Right lobe of liver (tissue), 6 donors: ENCODE measurements around the gene R3HCC1L. TPM values are rescaled to one million over a fixed set of nuclear protein-coding genes. Genes with fewer than 3 reads are reported as not detected.

Experiments used
- ATAC-seq, 4 donors: fragments of 200-7000 bp; cut with Tn5 transposase; one replicate each; pipeline ENCODE4 v1.9.1; 2020; ENCODE audit warnings: mild to moderate bottlenecking in 4 of 4, moderate library complexity in 4 of 4
- DNase-seq, 3 donors: peaks; one replicate each; pipeline ENCODE4 v3.0.0-alpha.2; 2020
- H3K27ac ChIP-seq, 3 donors: fragments of 200-600 bp; one replicate each; pipeline ENCODE4 v1.8.0; 2022
- H3K27me3 ChIP-seq, 2 donors: fragments of 200-600 bp; one replicate each; pipeline ENCODE4 v1.8.0; 2022
- H3K36me3 ChIP-seq, 4 donors: fragments of 200-600 bp; sonication (generic) in 1 of 4; one replicate each; pipeline versions ENCODE4 v1.5.1 to v1.8.0; 2017 to 2022; ENCODE audit warnings: control low read depth in 1 of 4
- H3K4me1 ChIP-seq, 4 donors: fragments of 200-600 bp; sonication (generic) in 1 of 4; one replicate each; pipeline versions ENCODE4 v1.5.1 to v1.8.0; 2017 to 2022; ENCODE audit warnings: control low read depth in 1 of 4
- H3K4me3 ChIP-seq, 3 donors: fragments of 200-600 bp; one replicate each; pipeline ENCODE4 v1.8.0; 2022
- H3K9me3 ChIP-seq, 4 donors: fragments of 200-600 bp; sonication (generic) in 1 of 4; one replicate each; pipeline versions ENCODE4 v1.5.1 to v1.8.0; 2017 to 2022; ENCODE audit warnings: control low read depth in 1 of 4
- CTCF ChIP-seq, 4 donors: fragments of 200-600 bp in 3 of 4; fragments of 450-650 bp in 1 of 4; IDR thresholded peaks; one replicate each; pipeline versions ENCODE4 v1.5.1 to v1.8.0; 2016 to 2022; ENCODE audit warnings: antibody characterized with exemption in 4 of 4, mild to moderate bottlenecking in 2 of 4
- POLR2A ChIP-seq: fragments of 450-650 bp; IDR thresholded peaks from one replicate; pipeline ENCODE4 v1.6.1; 2017; ENCODE audit warnings: antibody characterized with exemption, mild to moderate bottlenecking
- WGBS: methylation state at CpG from one replicate; pipeline ENCODE4 v1.1.6; 2018; ENCODE audit warnings: low coverage, low lambda C conversion rate; ENCODE audit not compliant: insufficient coverage; ENCODE audit errors: missing lambda C conversion rate; 5-methylcytosine and 5-hydroxymethylcytosine counted together
- intact Hi-C, 2 donors: fragments of 100-400 bp; cut with DNase I; formaldehyde crosslinking; loops; one replicate each; pipeline versions ENCODE4 v1.11.2 to v1.14.1; 2022
- total RNA-seq, 6 experiments: library from RNA; depleted of rRNA in 2 of 6; stranded (reverse); fragments of >200 nt in 2 of 6; fragmentation: NEBNext Ultra II Directional in 3 of 6; extraction: Animal tissue kit (Norgen Biotek cat#: 25700) in 3 of 6; gene quantifications; one replicate each; pipeline versions ENCODE4 v1.1.0 to v1.2.4, GENCODE V29; 2016 to 2023
- donor health status: DM: no; HTN: yes; CAD: no.
- donor health status: DM: no; HTN: no; CAD: no.
- donor health status: DM: no; HTN: no; CAD: no.
- donor health status: DM: no; HTN: yes; CAD: no.
- donor health status: DM: no; HTN: yes; CAD: no.

Gene R3HCC1L
- total RNA-seq, 6 experiments from 2014 or later = 5.0 to 6.5 (median 5.5) TPM

- 90% methylated on average over 5 of the region's 5 CpGs for WGBS
- Histone ChIP-seq H3K4me1 (no peaks in the 10 kb centered on the region), H3K27me3 (no peaks in the 10 kb centered on the region), H3K27ac (no peak overlapping the region), H3K36me3 (peaks cover 0 to 38% (median 8%) of the 10 kb centered on the region in 4 donors), H3K9me3 (no peaks in the 10 kb centered on the region), H3K4me3 (no peak overlapping the region)
- ATAC-seq (no peak), DNase-seq (no peak)
- intact Hi-C loops = no loop called here
- TF ChIP-seq POLR2A (no peak), CTCF (IDR thresholded peaks at IDR 0.05) (no peak)
Observed at GRCh38 chr10:98235846-98236245, 101.4 kb downstream of the R3HCC1L start.

GRCh38 chr10:98236862-98237261 is 102.4 kb downstream of the R3HCC1L start:
- H3K36me3 ChIP-seq = peaks cover 0 to 38% (median 8%) of the 10 kb centered on the region in 4 donors
- no peak overlapping the region for H3K27ac ChIP-seq
- no peak for DNase-seq
- ATAC-seq = no peak
- WGBS = 87% methylated on average over 5 of the region's 5 CpGs
- H3K27me3 ChIP-seq = no peaks in the 10 kb centered on the region
- intact Hi-C loops = no loop called here
- no peaks in the 10 kb centered on the region for H3K9me3 ChIP-seq
- H3K4me3 ChIP-seq = no peak overlapping the region
- no peak for TF ChIP-seq POLR2A
- no peak for TF ChIP-seq CTCF (IDR thresholded peaks at IDR 0.05)
- H3K4me1 ChIP-seq = no peaks in the 10 kb centered on the region

GRCh38 chr10:98238391-98238790 is 103.9 kb downstream of the R3HCC1L start:
- WGBS = 70% methylated on average over 1 of the region's 1 CpG
- Histone ChIP-seq H3K4me1 (no peaks in the 10 kb centered on the region), H3K27ac (no peak overlapping the region), H3K4me3 (no peak overlapping the region), H3K36me3 (peaks cover 0 to 38% (median 8%) of the 10 kb centered on the region in 4 donors), H3K27me3 (no peaks in the 10 kb centered on the region), H3K9me3 (no peaks in the 10 kb centered on the region)
- no peak for DNase-seq
- TF ChIP-seq CTCF (IDR thresholded peaks at IDR 0.05) = no peak
- no peak for TF ChIP-seq POLR2A
- ATAC-seq = no peak
- intact Hi-C loops = no loop called here

GRCh38 chr10:98240524-98240923 is 106.1 kb downstream of the R3HCC1L start:
- H3K4me3 ChIP-seq = no peak overlapping the region
- no peaks in the 10 kb centered on the region for H3K9me3 ChIP-seq
- H3K4me1 ChIP-seq = no peaks in the 10 kb centered on the region
- no peak for ATAC-seq
- peaks cover 0 to 49% (median 13%) of the 10 kb centered on the region in 4 donors for H3K36me3 ChIP-seq
- intact Hi-C loops = no loop called here
- no peaks in the 10 kb centered on the region for H3K27me3 ChIP-seq
- DNase-seq = no peak
- H3K27ac ChIP-seq = no peak overlapping the region
- 83% methylated on average over 3 of the region's 3 CpGs for WGBS
- TF ChIP-seq CTCF (IDR thresholded peaks at IDR 0.05) (no peak), POLR2A (no peak)

- Histone ChIP-seq H3K4me1 (no peaks in the 10 kb centered on the region), H3K36me3 (peaks cover 0 to 27% (median 5%) of the 10 kb centered on the region in 4 donors), H3K27me3 (no peaks in the 10 kb centered on the region), H3K4me3 (no peak overlapping the region), H3K9me3 (no peaks in the 10 kb centered on the region), H3K27ac (no peak overlapping the region)
- WGBS = 77% methylated on average over 1 of the region's 1 CpG
- DNase-seq = no peak
- TF ChIP-seq CTCF (IDR thresholded peaks at IDR 0.05) (peak; percentile 25 to 41 (median 26)), POLR2A (no peak)
- ATAC-seq = peak in 1 of 4 donors; percentile 26
- intact Hi-C loops = no loop called here
Observed at GRCh38 chr10:98242823-98243222, 108.4 kb downstream of the R3HCC1L start.
